Progenitor cell of endocrine pancreas (in vitro differentiated cells): ENCODE data around the gene SPATA31E1. TPM values are rescaled to one million over a fixed set of nuclear protein-coding genes. Genes with fewer than 3 reads are reported as not detected.
"Not testable (repeated sequence)": the region's sequence is repeated elsewhere in the genome, so short reads cannot be mapped to it uniquely, and the experiment has no call there.

Experiments used
- DNase-seq: peaks from one replicate; pipeline ENCODE4 v3.0.0; 2021; ENCODE audit warnings: low spot score; ENCODE audit not compliant: unreplicated experiment
- H3K27ac Mint-ChIP-seq: 2 replicates; pipeline ENCODE4 v1.8.0; 2021; ENCODE audit warnings: mild to moderate bottlenecking, moderate library complexity, mixed read lengths
- H3K27me3 Mint-ChIP-seq: 2 replicates; pipeline ENCODE4 v1.8.0; 2021; ENCODE audit warnings: mixed read lengths
- H3K36me3 Mint-ChIP-seq: 2 replicates; pipeline ENCODE4 v1.8.0; 2022; ENCODE audit warnings: mixed read lengths; ENCODE audit not compliant: insufficient read depth
- H3K4me1 Mint-ChIP-seq: 2 replicates; pipeline ENCODE4 v1.8.0; 2021; ENCODE audit warnings: low read depth, mixed read lengths
- H3K4me3 Mint-ChIP-seq: 2 replicates; pipeline ENCODE4 v1.8.0; 2021; ENCODE audit warnings: low read depth, mild to moderate bottlenecking, moderate library complexity, mixed read lengths
- H3K9me3 Mint-ChIP-seq: 2 replicates; pipeline ENCODE4 v1.8.0; 2021; ENCODE audit warnings: low read depth, mixed read lengths
- total RNA-seq: library from RNA; stranded (reverse); gene quantifications from 2 replicates; pipeline ENCODE4 v1.2.1, GENCODE V29; 2021
- TF ChIP-seq, protein P1 (sequence below): fragments of 200-600 bp; sonication (generic); IDR thresholded peaks from one replicate; pipeline ENCODE4 v1.5.0; 2021; ENCODE audit warnings: antibody characterized with exemption, mild to moderate bottlenecking; ENCODE audit not compliant: unreplicated experiment

SPATA31E1 gene
- total RNA-seq, 1 donor from 2014 or later = not detected

DNA sequence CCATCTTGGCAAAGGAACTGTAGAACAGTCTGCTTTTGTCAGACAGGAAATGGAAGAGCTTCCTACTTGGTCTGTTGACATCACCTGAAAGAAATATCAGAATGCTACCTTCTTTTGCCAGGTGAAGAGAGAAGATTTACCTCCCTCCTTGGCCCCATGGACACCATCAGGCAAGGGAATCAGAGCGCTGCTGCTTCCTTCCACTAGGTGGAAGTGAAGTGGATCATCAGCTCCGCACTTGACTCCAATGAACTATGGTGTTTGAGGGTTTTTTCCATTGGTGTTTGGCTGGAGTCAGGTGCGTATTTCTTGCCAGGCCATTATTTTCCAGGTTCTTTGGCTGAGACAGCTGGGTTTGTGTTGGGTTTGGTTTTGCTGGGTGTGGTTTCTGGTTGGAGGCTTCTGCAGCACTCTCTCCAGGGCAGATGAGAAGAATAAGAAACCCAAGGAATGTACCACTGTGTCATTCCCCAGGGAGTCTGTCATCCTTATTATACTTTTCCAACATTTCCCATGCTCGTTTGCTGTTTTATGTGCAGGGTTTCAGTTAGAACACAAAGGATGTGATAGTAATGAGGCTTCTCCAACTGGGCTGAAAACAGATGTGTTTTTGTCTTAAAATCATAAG lies 12.4 kb downstream of the SPATA31E1 start:
- no peaks in the 10 kb centered on the region for H3K27me3 Mint-ChIP-seq
- DNase-seq = no peak
- no peaks in the 10 kb centered on the region for H3K36me3 Mint-ChIP-seq
- TF ChIP-seq, protein P1, sequence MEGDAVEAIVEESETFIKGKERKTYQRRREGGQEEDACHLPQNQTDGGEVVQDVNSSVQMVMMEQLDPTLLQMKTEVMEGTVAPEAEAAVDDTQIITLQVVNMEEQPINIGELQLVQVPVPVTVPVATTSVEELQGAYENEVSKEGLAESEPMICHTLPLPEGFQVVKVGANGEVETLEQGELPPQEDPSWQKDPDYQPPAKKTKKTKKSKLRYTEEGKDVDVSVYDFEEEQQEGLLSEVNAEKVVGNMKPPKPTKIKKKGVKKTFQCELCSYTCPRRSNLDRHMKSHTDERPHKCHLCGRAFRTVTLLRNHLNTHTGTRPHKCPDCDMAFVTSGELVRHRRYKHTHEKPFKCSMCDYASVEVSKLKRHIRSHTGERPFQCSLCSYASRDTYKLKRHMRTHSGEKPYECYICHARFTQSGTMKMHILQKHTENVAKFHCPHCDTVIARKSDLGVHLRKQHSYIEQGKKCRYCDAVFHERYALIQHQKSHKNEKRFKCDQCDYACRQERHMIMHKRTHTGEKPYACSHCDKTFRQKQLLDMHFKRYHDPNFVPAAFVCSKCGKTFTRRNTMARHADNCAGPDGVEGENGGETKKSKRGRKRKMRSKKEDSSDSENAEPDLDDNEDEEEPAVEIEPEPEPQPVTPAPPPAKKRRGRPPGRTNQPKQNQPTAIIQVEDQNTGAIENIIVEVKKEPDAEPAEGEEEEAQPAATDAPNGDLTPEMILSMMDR = no peak
- H3K4me3 Mint-ChIP-seq = no peak overlapping the region
- H3K4me1 Mint-ChIP-seq = no peaks in the 10 kb centered on the region
- H3K9me3 Mint-ChIP-seq = peaks cover 8% of the 10 kb centered on the region
- no peak overlapping the region for H3K27ac Mint-ChIP-seq

DNA sequence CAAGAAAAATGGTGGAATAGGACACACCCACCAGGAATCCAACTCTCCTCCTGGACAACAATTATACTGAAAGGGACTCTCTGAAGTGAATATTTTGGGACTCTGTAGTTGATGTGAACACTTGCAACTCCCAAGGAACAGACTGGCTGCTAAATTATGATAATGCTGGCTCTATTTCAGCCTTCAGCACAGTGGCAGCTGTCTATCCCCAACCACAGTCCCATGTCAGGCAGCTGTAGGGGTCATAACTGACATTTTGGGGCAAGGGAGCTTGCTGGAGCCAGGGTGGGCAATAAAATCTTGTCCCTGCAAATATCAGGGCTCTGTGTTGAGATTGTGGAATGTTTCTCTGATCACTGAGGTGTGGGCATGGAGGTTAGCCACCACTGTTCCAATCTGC lies 14.2 kb downstream of the SPATA31E1 start:
- peaks cover 14% of the 10 kb centered on the region for H3K9me3 Mint-ChIP-seq
- H3K27me3 Mint-ChIP-seq = no peaks in the 10 kb centered on the region
- no peak overlapping the region for H3K4me3 Mint-ChIP-seq
- no peaks in the 10 kb centered on the region for H3K4me1 Mint-ChIP-seq
- peaks cover 3% of the 10 kb centered on the region for H3K36me3 Mint-ChIP-seq
- TF ChIP-seq, protein P1 = no peak
- no peak for DNase-seq
- H3K27ac Mint-ChIP-seq = no peak overlapping the region

DNA sequence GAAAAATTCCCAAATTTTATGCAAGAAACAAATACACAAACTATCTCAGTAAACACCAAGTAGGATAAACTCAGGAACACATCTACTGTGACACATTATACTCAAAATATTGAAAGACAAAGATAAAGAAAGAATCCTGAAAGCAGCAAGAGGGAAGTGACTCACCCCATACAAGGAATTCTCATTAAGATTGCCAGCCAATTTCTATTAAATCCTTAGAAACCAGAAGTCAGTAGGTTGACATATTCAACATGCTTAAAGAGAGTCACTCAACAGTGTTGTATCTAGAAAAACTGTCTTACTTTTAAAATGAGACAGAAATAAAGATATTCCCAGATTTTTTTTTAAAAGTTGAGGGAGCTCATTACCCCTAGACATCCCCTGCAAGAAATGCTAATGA lies 15.5 kb downstream of the SPATA31E1 start:
- TF ChIP-seq, protein P1 = no peak
- Mint-ChIP-seq H3K4me3 (no peak overlapping the region), H3K4me1 (no peaks in the 10 kb centered on the region), H3K27me3 (no peaks in the 10 kb centered on the region), H3K9me3 (peaks cover 17% of the 10 kb centered on the region), H3K36me3 (peaks cover 3% of the 10 kb centered on the region), H3K27ac (no peak overlapping the region)
- DNase-seq = no peak

DNA sequence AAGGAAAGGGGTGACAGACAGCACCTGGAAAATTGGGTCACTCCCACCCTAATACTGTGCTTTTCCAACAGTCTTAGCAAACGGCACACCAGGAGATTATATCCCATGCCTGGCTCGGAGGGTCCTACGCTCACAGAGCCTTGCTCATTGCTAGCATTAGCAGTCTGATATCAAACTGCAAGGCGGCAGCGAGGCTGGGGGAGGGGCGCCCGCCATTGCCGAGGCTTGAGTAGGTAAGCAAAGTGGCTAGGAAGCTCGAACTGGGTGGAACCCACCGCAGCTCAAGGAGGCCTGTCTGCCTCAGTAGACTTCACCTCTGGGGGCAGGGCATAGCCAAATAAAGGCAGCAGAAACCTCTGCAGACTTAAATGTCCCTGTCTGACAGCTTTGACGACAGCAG lies 19.7 kb downstream of the SPATA31E1 start:
- not testable (repeated sequence) for DNase-seq, H3K36me3 Mint-ChIP-seq, H3K4me1 Mint-ChIP-seq, H3K27me3 Mint-ChIP-seq, H3K4me3 Mint-ChIP-seq, H3K27ac Mint-ChIP-seq
- peaks cover 30% of the 10 kb centered on the region for H3K9me3 Mint-ChIP-seq

DNA sequence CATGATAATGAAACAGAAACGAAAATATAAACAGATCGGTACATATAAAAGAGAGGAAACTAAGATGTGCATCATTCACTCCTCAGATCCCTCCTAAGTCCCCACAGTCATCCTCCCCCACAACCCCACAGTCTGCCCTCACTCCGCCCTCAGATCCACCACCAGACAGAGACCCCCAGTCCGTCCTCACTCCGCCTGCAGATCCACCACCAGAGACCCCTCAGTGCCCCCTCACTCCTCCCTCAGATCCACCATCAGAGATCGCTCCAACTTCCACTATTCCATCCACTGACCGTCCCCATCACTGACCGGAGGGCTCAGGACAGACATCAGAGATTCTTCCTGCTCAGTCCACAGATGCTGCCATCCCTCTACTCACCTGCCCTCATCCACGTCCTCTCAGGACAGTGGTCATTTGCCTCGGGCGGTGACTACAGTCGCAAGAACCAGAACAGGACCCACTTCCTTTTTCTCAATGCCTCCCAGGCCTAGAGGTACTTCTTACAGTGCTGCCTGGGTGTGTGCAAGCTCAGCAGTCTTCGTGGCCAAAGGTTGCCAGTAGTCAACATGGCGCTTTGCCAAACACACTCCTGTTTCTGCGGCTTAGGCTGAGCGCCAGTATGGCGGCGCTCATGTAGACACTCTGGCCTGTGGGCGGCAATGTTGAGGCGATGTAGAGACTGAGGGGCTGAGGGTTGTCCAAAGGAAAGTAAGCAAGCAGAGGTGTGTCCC lies 26.8 kb downstream of the SPATA31E1 start:
- Mint-ChIP-seq H3K9me3 (peaks cover 5% of the 10 kb centered on the region), H3K27me3 (no peaks in the 10 kb centered on the region), H3K27ac (no peak overlapping the region), H3K4me1 (no peaks in the 10 kb centered on the region), H3K4me3 (no peak overlapping the region), H3K36me3 (no peaks in the 10 kb centered on the region)
- TF ChIP-seq, protein P1 = no peak
- no peak for DNase-seq

DNA sequence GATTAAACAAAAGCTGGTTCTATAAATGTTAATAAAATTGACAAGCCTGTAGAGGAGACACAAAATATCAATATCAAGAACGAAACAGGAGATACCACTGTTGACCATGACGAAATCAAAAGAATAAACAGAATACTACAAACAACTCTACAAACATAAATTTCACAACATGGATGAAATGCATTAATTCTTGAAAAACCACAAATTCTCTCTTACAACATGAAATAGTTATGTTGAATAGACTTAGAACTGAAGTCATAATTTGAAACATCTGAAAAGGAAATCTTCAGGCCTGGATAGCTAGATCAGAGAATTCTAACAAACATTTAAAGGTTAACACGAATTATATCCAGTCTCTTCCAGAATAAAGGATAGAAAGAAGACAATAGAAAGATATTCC lies 28.1 kb downstream of the SPATA31E1 start:
- no peak for DNase-seq
- Mint-ChIP-seq H3K4me1 (no peaks in the 10 kb centered on the region), H3K9me3 (no peaks in the 10 kb centered on the region), H3K27me3 (no peaks in the 10 kb centered on the region), H3K36me3 (no peaks in the 10 kb centered on the region), H3K4me3 (no peak overlapping the region), H3K27ac (no peak overlapping the region)
- TF ChIP-seq, protein P1 = no peak

DNA sequence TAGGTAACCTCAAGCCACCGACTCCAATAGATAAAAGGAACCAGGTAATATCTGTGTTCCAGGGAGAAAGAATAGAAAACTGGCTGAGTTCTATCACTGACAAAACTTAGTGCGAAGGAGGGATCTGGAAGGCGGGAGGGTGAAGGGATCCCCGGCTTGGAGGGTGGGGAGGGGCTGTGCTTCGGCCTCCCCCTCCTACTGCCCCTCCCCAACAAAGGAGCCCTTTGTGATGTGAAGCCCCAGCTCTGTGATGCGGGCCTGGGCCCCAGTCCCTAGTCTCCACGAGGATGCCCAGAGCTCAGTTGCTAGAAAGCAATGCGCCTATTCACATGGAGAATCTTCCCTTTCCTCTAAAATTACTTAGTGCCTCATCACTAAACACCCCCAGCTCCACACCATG lies 35.0 kb downstream of the SPATA31E1 start, which contains the start of gene SPATA31C1:
Gene SPATA31C1, plus strand, starts transcription at position 301 of the 400 bp plus-strand sequence.
- H3K4me3 Mint-ChIP-seq, H3K27me3 Mint-ChIP-seq, DNase-seq, H3K36me3 Mint-ChIP-seq, H3K9me3 Mint-ChIP-seq, H3K27ac Mint-ChIP-seq, H3K4me1 Mint-ChIP-seq: not testable (repeated sequence)

DNA sequence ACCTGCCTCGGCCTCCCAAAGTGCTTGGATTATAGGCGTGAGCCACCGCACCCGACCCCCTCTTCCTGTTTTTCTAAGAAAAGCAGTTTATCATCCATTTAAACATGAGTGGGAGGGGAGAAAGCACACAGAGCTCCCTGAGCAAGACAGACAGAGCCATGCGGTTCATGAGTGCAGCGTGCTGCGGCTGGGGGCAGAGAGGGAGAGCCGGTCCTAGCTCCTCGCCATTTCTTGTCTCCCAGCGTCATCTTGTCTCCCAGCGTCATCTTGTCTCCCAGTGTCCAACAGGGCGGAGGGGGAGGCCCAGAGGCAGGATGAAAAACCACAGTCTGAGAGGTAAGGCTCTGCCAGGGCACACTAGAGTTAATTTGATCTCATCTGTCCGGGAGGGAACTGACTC lies 36.3 kb downstream of the SPATA31E1 start:
- not testable (repeated sequence) for H3K4me3 Mint-ChIP-seq, H3K9me3 Mint-ChIP-seq, H3K27me3 Mint-ChIP-seq, DNase-seq, H3K27ac Mint-ChIP-seq, H3K4me1 Mint-ChIP-seq, H3K36me3 Mint-ChIP-seq
